Endothelial cell of umbilical vein (primary cell): ENCODE results near the gene SEMA4B.

Source experiments
- EZH2 ChIP-seq: IDR thresholded peaks from 2 replicates; pipeline ENCODE4 v1.6.1; 2012; ENCODE audit warnings: borderline replicate concordance, low read depth, mild to moderate bottlenecking, moderate library complexity, low read length, inconsistent platforms; ENCODE audit not compliant: severe bottlenecking
- GATA2 ChIP-seq: IDR thresholded peaks from 2 replicates; pipeline ENCODE4 v1.7.0; 2011; ENCODE audit warnings: low read depth, mild to moderate bottlenecking, moderate library complexity, mixed read lengths, low read length; ENCODE audit not compliant: insufficient read length, insufficient read depth
- JUN ChIP-seq: IDR thresholded peaks from 2 replicates; pipeline ENCODE4 v1.6.1; 2011; ENCODE audit warnings: borderline replicate concordance, low read depth; ENCODE audit not compliant: insufficient read length, insufficient read depth
- MYC ChIP-seq: IDR thresholded peaks from one replicate; pipeline ENCODE4 v1.6.1; 2011; ENCODE audit warnings: mild to moderate bottlenecking, low read depth, low read length
- POLR2A ChIP-seq: IDR thresholded peaks from 2 replicates; pipeline ENCODE4 v1.6.1; 2012; ENCODE audit warnings: low read depth, mild to moderate bottlenecking, control low read depth, low read length
- POLR2AphosphoS5 ChIP-seq: IDR thresholded peaks from 2 replicates; pipeline ENCODE4 v1.6.1; 2012; ENCODE audit warnings: low read depth, mild to moderate bottlenecking, control low read depth, low read length, moderate library complexity; ENCODE audit not compliant: insufficient read depth
- TF ChIP-seq, protein P1 (sequence below): IDR thresholded peaks from 2 replicates; pipeline ENCODE4 v1.6.1; 2011; ENCODE audit not compliant: insufficient read depth, insufficient read length
- TF ChIP-seq, protein P2 (sequence below), 2 donors: IDR thresholded peaks; 1 replicate in 1 of 2; 2 replicates in 1 of 2; pipeline ENCODE4 v1.5.1; 2011; ENCODE audit warnings: low read length in 2 of 2, mild to moderate bottlenecking in 2 of 2, moderate library complexity in 2 of 2, control low read depth in 1 of 2, inconsistent platforms in 1 of 2, low read depth in 1 of 2; ENCODE audit not compliant: insufficient read depth in 1 of 2; ENCODE audit errors: extremely low read depth in 1 of 2

DNA sequence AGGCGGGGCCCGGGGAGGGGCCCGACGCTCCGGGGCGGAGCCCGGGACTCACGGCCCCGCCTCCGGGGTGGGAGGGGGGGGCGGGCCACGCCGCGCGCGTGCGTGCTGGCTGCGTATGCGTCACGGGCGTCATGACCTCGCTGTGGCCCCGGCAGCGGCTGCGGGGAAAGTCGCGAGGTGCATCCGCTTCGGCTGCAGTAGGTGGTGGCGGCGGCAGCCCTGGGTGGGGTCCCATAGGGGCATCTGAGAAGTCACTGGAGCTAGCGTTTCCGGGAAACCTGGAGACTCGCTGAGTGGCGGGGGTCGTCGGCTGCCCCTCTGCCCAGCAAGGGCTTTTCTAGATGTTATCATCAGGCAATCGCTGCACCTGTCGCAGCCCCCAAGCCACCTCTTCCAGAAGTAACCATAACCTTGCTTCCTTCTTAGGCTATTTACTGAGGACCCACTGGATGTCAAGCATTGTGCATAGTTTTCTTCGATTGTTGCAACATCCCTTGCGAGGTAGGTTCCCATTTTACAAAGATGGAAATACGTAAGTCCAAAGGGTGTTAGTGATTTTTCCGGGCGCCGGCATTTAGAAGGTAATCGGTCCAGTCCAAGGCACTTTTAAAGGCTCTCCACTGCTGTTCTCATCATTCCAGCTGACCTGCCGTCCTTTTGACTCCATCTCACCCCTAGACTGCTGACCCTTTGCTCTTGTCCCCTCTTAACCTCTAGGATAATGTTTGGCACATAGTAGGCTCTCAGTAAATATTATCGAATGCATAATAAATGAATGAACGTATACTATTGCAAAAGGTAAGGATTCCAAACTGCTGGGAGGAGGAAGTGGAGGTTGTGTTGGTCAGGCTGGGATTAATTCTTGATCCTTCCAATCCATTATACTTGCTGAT is 33.2 kb downstream of the SEMA4B start, which contains the start of gene GDPGP1:
- TF ChIP-seq, protein P1, sequence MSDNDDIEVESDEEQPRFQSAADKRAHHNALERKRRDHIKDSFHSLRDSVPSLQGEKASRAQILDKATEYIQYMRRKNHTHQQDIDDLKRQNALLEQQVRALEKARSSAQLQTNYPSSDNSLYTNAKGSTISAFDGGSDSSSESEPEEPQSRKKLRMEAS: no peak
- TF ChIP-seq, protein P2, sequence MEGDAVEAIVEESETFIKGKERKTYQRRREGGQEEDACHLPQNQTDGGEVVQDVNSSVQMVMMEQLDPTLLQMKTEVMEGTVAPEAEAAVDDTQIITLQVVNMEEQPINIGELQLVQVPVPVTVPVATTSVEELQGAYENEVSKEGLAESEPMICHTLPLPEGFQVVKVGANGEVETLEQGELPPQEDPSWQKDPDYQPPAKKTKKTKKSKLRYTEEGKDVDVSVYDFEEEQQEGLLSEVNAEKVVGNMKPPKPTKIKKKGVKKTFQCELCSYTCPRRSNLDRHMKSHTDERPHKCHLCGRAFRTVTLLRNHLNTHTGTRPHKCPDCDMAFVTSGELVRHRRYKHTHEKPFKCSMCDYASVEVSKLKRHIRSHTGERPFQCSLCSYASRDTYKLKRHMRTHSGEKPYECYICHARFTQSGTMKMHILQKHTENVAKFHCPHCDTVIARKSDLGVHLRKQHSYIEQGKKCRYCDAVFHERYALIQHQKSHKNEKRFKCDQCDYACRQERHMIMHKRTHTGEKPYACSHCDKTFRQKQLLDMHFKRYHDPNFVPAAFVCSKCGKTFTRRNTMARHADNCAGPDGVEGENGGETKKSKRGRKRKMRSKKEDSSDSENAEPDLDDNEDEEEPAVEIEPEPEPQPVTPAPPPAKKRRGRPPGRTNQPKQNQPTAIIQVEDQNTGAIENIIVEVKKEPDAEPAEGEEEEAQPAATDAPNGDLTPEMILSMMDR (IDR thresholded peaks at IDR 0.05; ENCODE audit: extremely low read depth in 1 of 2, insufficient read depth in 1 of 2, low read depth in 1 of 2, low read length in 2 of 2): no peak
- TF ChIP-seq MYC: no peak
- TF ChIP-seq EZH2: no peak
- no peak for TF ChIP-seq POLR2AphosphoS5
- TF ChIP-seq POLR2A: peak; percentile 50
- no peak for TF ChIP-seq JUN
- TF ChIP-seq GATA2: peak; percentile 69
